HG03159 (cell line): ENCODE results near the gene IGFN1.

Source experiments
- ATAC-seq: cut with Tn5 transposase; IDR thresholded peaks from one replicate; pipeline ENCODE4 v1.9.1; 2021; ENCODE audit warnings: mild to moderate bottlenecking, moderate library complexity; ENCODE audit not compliant: unreplicated experiment

Gene IGFN1

GRCh38 chr1:201190624-201191051 lies at the start of gene IGFN1:
Gene IGFN1 (plus strand): TSS chr1:201190824. CDS start chr1:201193294, 2,470 bp downstream.
- no peak for ATAC-seq

DNA sequence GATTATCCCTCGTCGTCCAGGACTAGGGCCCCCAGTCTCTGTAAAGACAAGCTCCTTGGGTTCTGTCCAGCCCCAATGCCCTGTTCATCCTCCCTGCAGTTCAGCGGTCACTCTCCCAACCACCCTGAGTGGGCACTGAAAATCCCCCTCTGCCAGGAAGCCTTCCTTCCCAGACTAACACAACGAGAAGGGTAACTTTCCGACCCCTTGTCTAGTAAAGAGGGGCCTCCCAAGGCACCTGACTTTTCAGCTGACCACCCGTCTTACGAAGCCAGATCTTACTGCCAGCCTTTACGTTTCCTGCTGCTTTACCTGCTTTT lies 49.7 kb upstream of the IGFN1 start:
- no peak for ATAC-seq

- ATAC-seq: no peak
Measured at GRCh38 chr1:201141418-201141817, 49.2 kb upstream of the IGFN1 start.

DNA sequence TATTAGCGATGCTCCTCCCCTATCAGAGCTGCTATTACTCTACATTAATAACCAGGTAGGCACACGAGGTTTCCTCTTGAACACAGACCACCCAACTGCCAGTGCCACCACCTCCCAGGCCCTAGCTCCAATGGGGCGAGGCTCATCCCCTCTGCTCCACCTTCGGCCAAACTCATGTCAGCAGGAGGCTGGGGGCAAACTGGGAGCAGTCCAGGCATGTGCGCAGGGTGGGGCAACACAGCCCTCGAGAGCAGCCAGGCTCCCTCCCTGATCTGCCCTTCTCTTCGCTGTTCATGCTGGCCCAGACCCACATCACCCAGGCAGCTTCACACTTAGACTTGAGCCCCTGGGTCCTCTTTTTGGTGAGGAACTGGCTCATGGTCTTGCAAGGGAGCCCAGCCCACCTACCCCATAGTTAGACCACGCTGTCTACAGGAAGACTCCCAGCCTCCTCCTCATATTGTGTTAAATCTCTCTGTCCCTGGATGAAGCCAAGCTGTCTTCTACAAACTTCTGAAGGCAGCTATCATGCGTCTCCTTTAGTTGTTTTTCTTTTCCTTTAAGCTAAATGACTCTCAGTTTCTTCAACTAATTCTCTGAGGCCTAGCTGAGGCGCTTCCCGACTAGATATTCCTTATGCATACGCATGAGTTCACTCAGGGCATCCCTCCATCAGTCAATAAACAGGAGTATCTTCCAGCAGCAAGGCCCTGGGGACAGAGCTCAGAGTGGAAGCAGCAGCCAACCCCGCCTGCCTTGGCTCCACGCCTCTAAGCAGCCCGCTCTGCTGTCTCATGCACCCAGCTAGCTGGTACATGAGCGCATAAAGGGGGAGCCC lies 48.4 kb upstream of the IGFN1 start:
- ATAC-seq: no peak

GRCh38 chr1:201142849-201143725 lies 47.5 kb upstream of the IGFN1 start:
- ATAC-seq: no peak

DNA sequence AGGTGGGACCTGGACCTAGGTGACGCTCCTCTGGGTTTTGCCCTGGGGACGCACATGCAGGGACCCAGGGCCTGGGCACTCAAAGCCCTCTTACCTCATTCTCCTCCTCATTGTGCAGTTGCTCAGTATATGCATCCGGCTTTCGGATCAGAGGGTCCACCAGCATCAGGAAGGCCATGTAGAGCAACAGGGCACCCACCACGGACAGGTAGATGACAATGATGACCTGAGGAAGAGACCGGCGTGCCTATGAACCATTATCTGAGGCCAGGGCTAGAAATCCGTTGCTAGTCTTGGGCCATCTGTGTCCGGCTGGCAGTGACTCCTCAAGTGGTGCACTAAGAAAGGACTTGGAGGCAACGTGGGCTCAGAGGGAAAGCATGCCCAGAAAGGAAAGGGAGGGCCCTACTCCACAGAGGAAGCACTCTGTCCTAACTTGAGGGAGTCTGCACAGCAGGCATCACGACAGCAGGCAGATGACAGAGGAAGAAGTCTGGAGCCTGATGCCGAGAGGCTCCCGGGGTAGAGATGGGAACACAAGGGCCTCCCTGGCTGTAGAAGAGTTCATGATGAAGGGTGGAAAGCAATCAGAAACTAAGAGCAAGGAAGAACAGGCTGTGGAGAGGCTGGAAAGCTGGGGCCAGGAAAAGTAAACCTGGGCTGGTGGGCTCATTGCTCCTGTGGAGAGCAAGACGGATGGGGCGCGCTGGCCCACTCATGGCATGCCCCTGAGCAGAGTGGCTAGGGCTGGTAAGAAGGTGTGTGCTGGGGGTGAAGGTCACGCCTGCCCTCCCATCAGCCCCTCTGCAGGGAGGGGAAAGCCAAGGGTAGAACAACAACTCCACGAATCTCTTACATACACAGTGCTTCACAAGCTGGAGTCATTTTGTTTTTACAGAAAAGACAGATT lies 46.6 kb upstream of the IGFN1 start:
- ATAC-seq: no peak

GRCh38 chr1:201144701-201145100 lies 45.9 kb upstream of the IGFN1 start:
- no peak for ATAC-seq

GRCh38 chr1:201145132-201145531 lies 45.5 kb upstream of the IGFN1 start:
- no peak for ATAC-seq

- ATAC-seq: no peak
Measured at GRCh38 chr1:201145816-201146215, 44.8 kb upstream of the IGFN1 start.

DNA sequence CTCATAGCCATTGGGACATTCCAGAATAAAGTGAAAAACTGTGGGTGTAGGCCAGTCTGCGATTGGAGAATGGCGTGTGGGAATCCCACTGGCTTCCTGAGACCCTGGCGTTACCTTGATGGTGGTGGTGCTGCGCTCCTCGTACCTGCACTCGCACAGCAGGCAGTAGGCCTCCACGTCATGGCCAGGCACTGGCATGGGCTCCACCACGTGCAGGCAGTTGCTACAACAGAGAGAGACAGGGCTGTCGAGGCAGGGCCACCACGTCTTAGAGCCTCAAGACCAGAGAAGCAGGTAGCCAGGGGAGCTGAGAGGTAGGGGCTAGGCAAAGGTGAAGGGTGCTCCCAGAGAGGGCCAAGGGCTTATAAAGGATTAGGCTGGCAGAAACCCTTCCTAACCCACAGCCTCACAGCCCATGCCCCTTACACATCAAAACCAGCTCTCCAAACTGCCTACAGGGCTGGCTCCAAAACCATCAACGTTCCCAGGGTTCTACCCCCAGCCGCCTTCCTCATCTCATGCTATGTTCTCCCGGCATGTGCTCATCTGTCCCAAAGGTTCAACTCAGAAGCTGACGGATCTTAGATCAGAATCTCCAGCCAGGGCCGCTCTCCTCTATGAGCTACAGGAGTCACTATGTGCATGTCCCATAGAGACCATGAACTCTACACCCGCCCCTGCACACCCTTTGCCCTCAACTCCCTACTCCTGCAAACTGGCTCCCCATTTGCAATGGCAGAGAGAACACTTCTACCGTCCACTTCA lies 43.8 kb upstream of the IGFN1 start:
- ATAC-seq: no peak

DNA sequence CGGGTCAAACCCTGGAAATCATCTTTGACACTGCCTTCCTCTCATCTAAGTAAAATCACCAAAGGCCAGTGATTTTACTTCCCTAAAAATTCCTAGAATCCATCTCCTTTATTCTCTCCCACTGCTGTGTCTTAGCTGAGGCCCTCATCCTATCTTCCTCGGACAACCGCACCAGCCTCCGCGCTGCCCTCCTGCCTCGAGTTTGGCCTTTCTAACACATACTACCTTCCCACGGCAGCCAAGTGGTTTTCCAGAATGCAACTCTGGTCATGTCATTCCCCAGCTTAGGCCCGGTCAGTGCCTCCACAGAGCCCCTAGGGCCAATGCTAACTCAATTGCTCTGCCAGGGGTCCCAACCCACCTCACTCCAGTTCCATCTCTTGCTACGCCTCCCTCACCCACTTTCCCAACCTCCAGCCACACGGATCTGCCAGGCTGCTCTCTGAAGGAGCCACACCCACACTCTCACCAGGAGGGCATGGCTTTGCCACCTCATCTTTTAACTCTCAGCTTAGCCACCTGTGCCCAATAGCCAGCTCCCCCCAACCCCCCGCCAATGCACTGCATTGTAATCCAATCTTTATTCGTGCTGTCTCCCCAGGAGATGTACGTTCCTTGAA lies 43.1 kb upstream of the IGFN1 start:
- no peak for ATAC-seq

DNA sequence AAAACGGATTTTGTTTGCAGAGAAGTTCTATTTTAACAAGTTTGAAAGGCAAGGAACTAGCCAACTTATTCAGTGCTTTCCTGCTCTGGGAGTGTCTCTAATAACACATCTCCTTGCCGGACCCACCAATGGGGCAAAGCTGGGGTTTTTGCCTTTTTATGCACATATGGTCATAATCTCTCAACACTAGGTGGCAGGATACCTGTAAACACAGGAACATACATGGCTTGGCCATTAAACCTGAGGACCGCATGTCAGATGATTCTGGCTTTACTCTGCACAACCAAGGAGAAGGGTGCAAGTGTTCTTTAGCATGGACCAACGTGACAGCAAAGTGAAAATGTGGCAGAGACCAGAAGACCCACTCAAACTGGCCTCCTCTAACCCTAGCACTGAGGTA lies 41.2 kb upstream of the IGFN1 start:
- no peak for ATAC-seq

DNA sequence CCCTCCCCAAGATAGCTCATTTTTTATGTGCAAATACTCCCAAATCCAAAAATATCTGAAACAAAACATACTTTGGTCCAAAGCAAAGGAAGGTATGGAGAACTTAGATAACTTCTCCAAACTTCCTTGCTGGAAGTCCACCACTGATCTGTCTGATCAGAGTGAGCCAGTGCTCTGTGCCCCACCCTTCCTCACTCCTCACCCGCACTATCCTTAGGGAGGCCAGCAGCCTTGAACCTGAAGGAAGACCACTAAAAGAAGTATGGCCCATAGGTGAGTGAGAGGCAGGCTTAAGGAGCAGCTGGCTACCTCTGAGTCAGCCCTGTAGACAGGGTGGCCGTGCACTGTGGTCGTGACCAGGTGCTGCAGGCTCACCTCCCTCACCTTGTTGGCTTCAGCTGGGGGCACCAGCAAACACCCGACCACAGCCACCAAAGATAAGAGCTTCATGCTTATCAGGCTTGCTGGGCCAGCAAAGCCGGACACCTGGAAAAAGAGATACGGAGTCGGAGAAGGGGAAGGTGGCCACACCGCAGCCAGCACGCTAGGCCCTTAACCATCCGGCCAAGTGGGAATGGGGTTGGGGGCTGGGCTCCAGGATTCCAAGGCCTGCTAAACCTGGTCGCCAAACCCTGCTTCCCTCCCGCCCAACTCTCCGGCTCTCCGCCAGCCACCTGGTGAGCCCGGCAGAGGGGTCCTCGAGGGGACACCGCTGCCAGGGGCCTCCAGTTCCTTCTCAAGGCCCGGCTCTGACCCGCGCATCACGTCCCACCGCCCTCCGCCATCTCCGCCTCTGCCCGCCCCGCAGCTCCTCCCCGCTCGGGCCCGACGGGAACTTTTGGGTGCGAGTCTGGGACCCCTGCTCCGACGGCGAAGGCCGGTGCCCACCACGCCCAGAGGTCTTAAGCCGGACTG lies 36.9 kb upstream of the IGFN1 start:
- peak; percentile 75 for ATAC-seq

DNA sequence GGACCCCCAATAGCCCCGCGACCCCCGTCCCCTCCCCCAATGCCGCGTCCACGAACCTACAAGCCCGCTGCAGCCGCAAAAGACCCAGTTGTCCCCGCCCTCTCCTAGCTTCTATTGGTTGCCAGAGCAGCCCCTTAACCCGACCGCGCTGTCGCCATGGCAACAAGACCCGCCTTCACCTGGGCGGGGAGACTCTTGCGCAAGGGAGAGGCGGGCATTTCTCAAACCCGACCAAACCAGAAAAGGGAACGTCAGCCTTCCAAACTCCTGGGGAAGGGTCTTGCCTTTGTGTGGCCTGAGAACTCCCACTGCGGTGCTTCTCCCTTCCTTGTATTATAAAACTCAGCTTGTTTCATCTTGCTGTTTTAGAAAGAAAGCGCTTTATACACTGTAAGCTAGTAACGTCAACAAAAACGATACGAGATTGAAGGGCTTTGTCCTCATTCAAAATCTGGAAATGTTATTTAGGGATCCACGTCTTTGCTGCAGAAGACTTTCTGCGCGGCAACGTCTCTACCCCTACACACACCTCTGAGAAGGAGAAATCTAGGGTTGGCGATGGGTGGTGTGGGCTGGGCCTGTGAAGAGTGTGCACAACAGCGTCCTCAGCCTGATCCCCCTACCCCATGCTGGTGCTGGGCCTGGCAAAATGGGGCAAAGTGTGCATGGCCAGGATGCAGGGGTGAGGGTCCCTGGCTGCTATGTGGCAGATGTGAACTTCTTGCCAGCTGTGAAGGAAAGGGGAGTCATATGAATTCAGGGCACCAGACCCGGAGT lies 36.0 kb upstream of the IGFN1 start, which contains the start of gene TMEM9:
TSS of gene TMEM9 (minus strand) at position 86 of the 777 bp plus-strand sequence. CDS start 551 bp downstream, outside the sequence.
- ATAC-seq: peak; percentile 97

DNA sequence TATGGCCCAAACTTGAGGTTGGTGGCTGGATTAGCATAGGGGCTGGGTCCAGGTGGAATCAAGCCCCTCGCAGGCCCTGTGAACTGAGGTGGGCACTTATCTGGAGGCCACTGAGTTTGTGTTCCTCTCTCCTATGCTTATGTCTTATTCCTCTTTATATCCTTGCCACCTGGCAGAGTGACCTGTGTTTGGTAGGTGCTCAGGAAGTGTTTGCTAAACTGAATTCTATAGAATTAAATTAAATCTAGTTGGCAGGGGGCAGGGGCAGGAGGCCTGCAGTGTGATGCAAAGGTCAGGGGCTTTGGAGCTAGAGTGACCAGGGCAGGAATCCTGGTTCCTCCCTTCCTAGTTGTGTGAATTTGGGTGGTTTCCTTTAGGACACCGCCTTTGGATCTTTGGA lies 35.3 kb upstream of the IGFN1 start:
- no peak for ATAC-seq

DNA sequence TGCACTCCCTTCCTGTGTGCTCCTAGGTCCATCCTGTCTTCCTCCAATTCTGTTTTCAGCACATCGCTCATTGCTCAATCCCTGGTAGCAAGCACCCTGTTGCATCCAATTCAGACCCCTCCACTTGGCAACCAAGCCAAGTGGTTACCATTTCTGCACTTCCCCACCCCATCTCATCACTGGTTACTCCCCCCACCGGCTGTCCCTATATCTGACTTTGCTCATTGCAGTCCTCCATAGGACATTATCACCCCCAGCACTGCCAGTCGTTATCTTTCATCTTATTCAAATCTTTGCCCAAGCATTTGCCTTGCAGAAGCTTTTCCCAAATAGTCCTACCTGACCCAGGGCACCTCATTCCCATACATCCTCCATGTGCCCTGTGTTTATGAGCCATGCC lies 34.3 kb upstream of the IGFN1 start:
- ATAC-seq: no peak

- ATAC-seq: no peak
Measured at GRCh38 chr1:201156819-201157218, 33.8 kb upstream of the IGFN1 start.

DNA sequence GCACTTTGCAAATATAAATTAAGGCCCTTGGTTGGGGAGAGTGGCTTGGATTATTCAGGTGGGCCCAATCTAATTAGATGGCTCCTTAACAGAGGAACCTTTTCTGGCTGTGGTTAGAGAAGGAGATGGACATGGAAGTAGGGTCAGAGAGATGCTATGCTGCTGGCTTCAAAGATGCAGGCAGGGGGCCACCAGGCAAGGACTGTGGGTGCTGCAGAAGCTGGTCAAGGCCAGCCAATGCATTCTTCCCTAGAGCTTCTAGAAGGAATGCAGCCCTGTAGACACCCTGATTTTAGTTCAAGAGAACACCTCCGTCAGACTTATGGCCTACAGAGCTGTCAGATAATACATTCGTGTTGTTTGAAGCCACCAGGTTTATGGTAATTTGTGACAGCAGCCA lies 32.7 kb upstream of the IGFN1 start:
- no peak for ATAC-seq
